GM21717 (cell line): Measurements from ENCODE around the gene LARGE1.

Experiments used
- ATAC-seq: cut with Tn5 transposase; IDR thresholded peaks from one replicate; pipeline ENCODE4 v1.9.1; 2021; ENCODE audit warnings: mild to moderate bottlenecking, moderate library complexity; ENCODE audit not compliant: unreplicated experiment

LARGE1 gene

DNA sequence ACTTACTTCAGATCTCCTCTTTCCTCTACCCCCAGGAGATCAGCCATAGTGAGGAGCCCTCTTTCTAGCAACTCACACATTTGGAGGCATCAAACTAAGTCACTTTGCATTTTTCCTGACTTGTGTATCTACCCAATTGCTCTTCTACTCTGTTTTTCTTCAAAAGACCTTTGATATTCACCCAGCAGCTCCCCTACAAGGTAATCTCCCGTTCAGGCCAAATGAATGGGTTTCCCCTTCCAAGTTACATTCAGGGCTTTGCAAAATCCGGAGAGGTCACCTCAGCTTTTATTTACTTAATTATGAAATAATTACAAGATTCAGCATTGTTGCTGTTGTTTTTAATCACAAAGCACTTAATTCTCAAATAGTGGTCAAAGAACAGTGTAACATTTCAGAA is 6.1 kb downstream of the LARGE1 start:
- ATAC-seq, result no peak

DNA sequence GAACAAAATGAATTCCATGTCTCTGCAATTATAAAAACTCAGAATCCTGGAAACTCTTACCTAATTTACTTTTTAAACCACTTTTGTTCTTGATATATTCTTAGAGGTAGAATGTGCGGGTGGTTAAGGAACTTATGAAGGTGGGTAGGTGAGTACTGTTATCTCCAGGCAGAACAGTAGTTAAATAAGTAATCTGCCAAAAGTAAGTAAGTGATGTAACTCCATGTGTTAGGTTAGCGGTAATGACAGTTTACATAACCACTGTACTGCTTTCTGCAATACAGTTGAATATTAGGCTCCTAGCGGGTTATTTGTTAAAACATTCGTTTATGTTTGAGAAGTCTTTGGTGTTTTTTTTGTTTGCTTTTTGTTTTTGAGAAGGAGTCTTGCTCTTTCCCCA is 7.1 kb downstream of the LARGE1 start:
- ATAC-seq, result no peak

DNA sequence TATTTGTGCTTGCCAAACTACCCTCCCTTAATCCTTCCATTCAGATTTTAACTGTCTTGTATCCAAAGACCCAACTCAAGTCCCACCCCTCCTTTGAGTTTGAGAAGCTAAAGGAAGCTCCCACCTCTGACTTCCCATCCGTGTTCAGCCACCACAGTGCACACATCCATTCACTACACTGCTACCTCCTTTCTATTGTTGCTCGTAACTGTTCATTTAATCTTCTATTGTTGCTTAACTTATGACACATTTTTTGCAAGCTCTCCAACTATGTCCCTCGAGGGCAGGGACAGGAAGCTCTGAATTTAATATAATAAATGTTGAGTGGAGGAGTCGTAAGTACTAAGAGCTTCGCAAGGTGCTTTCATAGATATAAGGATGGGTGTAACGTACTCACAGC is 10.4 kb downstream of the LARGE1 start:
- ATAC-seq, result no peak

DNA sequence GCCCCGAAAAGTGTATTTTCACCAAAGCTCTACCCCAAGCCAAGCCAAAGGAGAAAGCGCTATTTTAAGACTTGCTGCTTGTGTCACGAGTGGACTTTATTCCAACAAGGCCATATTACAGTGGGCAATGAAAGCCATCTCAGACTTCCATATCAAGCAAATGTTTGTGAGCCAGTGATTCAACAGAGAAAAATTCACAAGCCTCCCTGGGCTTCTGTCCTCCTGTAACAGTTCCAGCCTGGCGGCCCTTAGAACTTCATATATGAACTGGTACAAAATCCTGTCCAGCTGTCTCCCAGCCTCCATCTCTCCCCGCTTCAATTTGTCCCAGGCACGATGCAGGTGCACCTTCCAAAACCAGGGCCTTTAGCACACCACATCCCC is 11.2 kb downstream of the LARGE1 start:
- ATAC-seq, result no peak

DNA sequence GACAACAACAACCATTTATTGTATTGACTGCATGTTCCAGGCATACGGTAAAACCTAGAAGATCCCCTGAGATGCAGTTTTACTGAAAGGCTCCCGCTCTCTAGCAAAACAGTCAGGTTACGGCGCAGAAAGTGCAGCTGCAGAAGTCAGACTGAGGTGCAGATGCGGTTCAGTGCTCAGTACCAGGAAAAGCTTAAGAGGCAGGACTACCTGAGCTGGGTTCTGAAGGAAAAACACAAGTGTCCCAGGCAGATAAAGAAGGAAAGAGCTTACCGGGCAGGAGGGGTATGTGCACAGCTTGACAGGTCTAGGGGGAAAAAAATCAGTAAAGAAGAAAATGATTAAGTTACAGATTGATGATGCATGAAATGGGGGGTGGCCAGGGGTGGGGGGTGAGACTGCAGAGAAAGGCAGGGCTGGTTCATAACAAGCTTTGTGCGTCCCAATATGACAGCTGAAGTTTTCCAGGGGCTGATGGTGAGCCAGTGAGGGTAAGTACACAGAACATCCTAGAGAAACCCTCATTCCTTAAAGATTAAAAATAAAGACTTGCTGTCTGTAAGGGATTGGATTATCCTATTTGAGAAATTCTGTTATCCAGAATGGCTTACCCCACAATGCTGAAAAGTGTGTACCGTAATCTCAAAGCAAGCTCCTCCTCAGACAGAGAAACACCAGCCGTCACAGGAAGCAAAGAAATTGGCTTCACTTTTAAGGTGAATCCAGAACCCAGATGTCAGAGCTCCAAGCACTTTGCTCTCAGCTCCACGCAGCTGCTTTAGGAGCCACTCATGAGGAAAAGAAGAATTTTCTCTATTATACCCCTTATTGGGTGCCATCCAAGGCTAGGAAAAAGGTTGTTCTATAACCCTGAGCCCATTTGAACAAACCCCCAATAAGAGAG is 11.9 kb downstream of the LARGE1 start:
- no peak for ATAC-seq

DNA sequence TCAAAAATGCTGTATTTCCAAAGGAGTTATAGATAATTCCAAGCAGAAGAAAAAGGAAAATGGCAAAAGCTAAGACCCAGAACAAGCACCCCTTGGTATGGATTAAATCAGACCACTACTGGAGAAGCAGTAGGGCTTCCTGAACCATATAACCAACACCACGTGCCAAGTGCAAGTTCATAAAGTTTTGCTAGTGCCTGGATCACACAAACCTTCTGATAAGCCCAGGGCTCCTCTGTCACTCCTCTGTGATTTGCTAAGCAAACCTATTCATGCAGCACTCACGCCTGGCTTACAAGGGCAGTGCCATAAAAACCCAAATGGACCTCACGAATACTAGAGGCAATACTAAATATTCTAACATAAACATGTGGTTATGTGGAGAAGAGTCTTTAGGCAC is 13.3 kb downstream of the LARGE1 start:
- ATAC-seq, result no peak

DNA sequence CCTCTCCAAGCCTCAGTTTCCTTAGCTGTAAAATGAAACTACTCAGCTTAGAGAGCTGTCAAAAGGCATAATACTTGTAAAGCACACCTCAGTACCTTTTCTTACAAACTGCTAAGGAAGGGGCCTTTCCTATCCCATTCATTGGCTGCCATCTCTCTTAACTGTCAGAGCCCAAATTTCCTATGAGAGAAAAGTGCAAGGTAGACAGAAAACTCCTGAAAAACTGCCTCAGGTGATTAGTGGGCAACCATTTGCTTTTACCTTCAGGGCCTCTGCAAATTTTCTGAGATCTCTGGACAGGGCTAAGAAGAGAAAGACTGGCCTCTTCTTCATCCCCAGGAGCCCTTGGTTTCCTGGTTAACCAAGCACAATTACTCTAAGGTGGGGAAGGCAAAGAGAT is 13.8 kb downstream of the LARGE1 start:
- ATAC-seq, result no peak

DNA sequence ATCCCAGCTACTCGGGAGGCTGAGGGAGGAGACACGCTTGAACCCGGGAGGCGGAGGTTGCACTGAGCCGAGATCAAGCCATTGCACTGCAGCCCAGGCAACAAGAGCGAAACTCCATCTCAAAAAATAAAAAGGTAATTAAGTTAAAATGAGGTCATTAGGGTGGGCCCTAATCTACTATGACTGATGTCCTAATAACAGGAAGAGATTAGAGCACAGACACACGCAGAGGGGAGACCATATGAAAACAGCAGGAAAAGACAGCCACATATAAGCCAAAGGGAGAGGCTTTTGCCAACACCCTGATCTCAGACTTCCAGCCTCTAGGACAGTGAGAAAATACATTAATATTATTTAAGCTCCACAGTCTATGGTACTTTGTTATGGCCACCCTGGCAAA is 17.3 kb downstream of the LARGE1 start:
- ATAC-seq, result no peak

DNA sequence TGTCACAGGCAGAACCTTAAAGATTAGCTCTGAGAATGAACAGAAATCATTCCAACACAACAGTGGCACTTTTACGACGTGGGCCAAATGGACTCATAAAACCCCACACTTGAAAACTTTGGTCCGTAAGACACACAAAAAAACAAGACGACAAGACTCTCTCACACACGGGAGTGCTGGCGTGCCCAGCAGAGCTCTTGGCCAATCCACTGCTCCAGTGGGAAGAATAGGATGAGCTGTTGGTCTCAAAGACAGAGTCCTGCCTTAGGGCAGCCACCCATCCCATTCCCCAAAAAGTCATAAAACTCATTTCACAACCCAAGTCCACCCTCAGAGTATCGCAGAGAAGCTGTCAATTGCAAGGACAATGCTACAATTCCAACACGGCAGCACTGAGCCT is 18.2 kb downstream of the LARGE1 start:
- no peak for ATAC-seq

DNA sequence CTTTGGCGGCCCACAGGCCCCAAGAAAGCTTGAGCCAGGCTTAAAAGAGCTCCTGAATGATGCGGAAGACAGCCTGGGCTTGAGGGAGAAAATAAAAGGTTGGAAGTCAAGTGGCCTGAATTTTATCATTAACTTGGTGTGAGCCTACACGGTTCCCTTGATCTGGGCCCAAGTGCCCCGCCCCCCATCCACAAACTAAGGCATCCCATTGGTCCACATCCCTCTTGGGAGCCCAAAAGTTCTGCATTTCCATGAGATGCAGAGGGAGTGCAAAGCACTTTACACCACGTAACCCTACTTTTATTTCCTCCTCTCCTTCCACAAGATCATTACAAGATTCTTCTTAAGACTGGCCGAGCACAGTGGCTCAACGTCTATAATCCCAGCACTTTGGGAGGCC is 22.2 kb downstream of the LARGE1 start:
- ATAC-seq, result no peak

DNA sequence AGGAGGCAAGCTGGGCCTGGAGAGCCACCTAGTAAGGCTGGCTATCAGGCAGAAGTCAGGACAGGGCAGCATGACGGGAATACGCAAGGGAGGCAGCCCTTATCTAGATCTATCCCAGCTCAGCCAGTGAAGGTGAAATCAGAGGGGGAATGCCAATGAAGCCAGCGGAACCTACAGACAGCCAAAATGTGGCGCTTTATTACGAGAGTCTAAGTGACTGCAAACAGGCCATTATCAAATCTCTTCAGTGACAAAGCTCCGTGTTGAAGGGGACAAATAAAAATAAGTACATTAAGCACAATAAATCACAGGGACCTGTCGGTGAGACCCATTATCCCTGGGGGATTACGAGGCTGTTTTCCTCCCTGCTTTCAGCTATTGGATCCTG is 22.8 kb downstream of the LARGE1 start:
- no peak for ATAC-seq

DNA sequence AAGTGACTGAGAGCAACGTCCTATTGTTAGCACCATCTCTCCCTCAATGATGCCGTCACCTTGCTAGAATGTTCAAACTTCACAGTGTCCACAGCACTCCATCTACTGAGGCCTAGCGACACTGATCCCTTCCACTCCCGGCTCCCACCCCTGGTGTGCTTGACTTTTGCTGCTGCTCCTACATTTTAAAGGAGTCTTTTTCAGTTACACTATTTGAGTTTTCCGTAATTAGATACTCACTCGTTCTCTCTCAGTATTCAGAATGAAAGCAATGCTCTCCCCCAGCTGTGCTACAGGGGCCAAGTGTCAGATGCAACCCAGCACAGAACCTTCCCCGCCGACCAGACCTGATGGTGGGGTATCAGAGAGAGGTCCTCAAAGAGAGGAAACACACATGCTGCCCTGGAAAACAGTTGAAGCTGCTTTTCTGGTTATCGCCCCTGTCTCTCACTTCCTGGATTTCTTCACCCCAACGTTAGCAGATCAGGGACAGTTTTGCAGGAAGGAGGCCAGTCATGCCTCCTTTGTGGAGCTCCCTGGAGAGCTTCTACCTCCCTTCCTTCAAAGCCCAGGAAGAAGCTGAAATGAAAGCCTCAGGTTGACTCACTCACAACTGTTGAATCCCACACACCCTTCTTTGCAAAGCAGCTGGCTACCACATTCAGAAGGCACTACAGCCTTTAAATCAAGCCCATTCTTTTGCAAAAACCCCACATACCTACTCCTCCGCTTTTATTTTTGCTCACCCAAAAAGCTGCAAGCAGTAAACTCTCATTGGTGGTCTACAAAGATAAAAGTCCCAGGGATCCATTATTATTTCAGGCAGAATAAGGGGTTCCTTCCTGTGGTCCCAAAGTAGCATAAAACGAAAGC is 23.5 kb downstream of the LARGE1 start:
- ATAC-seq, result no peak

DNA sequence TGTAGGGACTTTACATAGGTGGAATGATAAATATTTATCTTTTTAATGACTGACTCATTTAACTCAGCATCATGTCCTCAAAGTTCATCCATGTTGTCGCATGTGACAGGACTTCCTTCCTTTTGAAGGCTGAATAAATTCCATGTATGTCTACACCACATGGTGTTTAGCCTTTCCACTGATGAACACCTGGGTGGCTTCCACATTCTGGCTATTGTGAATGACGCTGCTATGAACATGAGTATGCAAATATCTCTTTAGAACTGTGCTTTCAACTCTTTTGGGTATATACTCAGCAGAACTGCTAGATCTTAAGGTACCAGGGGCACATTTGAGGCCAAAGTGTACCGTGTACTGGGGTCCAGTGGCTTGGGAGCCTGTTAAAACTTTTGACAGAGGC is 24.1 kb downstream of the LARGE1 start:
- no peak for ATAC-seq

DNA sequence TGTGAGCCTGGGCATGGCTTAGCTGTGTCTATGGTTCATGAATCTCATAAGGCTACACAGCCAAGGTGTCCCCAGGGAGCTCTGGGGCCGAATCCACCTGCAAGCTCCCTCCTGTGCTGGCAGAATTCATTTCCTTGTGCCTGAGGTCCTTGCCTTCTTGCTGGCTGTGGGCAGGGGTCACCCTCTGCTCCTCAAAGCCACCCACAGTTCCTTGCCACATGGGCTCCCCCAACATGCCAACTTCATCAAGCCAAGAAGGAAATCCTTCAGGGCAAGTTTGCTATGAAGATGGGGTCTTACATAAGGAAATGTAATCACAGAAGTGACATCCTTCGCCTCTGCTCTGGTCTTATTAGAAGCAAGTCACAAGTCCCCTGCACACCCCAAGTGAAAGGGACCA is 24.8 kb downstream of the LARGE1 start:
- ATAC-seq, result no peak

DNA sequence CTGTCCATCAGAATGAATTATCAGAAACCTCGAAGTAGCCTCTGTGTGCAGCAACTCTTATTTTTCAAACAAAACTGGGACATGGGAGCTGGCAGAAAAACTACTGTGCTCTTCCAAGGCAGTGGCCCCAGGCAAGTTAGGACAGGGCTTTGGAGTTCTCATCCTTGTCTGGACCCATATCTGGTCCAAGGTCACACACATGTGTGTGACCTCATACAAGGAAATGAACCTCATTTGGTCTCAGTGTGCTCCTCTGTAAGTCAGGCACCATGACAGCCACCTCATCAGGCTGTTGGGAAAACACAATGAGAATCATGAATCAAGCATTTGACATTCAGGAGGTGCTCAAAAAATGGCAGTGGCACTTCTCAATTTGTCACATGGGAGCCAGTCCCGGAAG is 25.8 kb downstream of the LARGE1 start:
- ATAC-seq, result no peak

DNA sequence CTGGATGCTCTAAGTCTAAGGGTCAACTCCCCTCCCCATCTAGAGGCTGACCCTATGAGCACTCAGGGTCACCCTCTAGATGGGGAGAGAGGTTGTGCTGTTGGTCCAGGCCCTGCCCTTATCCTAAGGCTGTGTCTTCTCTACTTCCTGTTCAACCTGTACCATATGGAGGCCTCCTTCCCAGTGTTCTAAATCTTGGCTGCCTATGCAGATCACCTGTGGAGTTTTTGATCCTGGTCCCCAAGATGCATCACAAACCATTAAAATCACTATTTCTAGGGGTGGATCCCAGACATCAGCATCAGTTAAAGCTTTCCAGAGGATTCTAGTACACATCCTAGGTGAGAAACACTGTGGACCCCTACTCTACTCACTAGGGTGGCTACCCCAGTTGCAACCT is 26.2 kb downstream of the LARGE1 start:
- ATAC-seq, result no peak

DNA sequence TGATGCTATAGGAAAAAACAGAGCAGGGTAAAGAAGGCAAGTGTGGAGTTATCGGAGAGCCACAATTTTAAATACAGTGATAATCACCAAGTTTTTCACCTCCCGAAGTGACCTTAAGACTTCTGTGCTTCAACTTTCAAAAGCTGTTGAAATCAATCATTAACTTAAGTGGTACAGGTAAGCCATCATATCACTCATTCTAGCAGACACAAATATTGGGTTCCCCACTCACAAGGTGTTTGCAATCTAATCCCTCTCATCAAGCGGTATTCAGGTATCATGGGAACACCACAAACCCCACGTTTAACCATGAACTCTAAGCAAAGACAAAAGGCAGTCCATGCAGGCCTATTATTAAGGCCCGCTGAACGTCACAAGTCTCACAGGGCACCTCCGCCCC is 26.8 kb downstream of the LARGE1 start:
- no peak for ATAC-seq

DNA sequence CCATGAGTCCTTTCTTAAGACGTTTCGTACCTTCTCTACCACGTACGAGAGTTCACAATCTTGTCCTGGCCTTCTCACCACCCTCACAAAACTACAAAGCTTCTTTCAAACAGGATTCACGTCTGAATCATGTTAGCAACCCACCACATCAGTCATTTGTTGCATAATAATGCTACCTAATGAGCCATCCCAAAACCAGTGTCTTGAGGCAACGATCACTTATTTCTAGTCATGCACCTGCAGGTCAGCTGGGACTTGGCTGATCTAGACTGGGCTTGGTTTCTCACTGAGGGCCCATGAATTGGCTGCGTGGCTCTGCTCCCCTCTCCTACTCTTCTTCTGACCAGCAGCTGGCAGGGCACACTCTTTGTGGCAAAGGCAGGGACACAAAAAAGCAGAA is 28.3 kb downstream of the LARGE1 start:
- ATAC-seq, result no peak

DNA sequence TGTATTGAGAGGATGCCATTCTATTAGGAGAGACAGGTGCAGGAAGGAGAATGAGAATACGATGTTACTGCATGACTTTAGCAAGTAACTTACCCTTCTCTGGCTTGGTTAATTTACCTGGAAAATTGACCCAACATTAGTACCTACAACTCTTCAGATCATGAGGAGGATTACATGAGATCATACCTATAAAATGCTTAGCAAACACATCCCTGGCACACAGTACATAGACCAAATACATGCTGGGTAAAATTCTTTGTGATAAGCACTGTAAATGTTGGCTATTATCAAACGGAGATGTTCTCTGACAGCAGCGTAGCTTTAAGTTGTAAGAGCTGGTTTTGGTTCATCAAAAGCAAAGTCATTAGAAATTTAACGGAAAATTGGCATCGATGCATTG is 28.8 kb downstream of the LARGE1 start:
- ATAC-seq, result no peak

DNA sequence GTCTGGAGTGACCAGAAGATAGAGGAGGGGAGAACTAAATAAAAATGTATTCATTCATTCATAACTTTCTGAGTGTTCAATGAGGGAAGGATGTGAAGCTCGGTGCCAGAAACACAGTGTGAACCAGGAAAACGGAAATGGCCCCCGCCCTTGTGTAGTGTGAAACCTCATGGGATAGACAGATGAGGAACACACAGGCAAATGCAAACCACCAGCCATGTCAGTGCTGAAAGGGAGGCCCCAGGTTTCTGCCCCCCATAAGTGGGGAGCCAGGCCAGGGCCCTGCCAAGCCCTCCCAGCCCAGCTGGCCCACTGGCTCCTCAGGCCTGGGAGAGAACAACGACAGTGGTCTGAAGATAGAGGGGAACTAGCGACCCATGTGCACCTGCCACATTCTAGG is 30.5 kb downstream of the LARGE1 start:
- no peak for ATAC-seq

DNA sequence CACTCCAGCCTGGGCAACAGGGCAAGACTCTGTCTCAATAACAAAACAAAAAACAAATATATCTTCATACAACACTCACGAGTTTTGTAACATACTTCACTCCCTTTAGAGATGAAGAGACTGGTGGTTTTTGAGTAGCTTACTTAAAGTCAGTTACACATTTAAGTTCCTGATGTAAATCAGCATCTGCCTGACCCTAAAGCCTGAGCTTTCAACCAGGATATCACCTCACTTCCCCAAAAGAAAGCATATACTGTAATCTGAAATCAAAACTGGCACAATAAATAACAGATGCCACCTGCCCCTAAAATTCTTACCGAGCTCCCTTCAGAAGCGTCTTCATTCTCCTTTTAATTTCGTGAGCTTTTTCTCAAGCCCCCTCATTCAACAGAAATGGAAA is 31.5 kb downstream of the LARGE1 start:
- ATAC-seq, result no peak

DNA sequence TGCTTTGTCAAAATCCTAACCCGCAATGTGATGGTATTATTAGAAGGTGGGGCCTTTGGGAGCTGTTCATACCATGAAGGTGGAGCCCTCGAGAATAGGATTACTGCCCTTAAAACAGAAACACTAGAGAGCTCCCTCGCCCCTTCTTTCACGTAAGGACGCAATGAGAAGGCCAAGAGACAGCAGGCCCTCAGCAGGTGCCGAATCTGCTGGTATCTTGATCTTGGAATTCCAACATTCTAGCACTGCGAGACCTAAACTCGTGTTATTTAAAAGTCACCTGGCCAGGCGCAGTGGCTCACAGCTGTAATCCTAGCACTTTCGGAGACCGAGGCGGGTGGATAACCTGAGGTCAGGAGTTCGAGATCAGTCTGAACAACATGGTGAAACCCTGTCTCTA is 33.1 kb downstream of the LARGE1 start:
- no peak for ATAC-seq
